ENCODE results near the gene RFX5. TPM values are rescaled to one million over a fixed set of nuclear protein-coding genes. Genes with fewer than 3 reads are reported as not detected.

The RFX5 gene
- total and polyA plus RNA-seq, 4 donors, result 5.2 to 17.5 (median 11.1) TPM

DNA sequence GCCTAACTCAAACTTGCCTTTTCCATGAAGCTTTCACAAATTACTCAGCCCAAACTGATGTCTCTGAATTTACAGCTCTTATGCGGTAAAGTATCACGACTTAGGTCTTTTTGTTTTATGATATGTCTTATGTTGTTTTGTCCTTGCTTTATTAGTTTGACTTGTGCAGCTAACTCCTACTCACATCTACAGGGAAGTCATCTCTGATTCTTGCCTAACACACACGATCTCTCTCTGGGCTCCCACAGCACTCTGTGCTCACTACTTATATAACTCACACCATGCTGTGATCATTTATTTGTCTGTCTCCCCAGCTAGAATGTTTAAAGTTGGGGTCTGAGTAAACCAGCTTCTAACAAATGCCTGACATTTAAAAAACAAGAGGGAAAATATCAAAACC, 10.5 kb downstream of the RFX5 start:
- no peak for DNase-seq (ENCODE audit: low spot score)
- no peaks in the 10 kb centered on the region for H3K36me3 ChIP-seq (ENCODE audit: control insufficient read depth in 4 of 4, insufficient read depth in 3 of 4, low read depth in 1 of 4, low read length in 3 of 4)
- H3K4me1 ChIP-seq (ENCODE audit: control insufficient read depth in 4 of 4, insufficient read depth in 4 of 4, low read length in 3 of 4), result peaks cover 0 to 3% (median 0%) of the 10 kb centered on the region in 4 donors
- no peak overlapping the region for H3K4me3 ChIP-seq (ENCODE audit: low read depth in 1 of 3, low read length in 3 of 3)
- H3K27me3 ChIP-seq (ENCODE audit: control insufficient read depth in 4 of 4, insufficient read depth in 4 of 4, low read length in 3 of 4), result no peaks in the 10 kb centered on the region
- 93% methylated on average over 3 of the region's 3 CpGs for WGBS
- H3K9ac ChIP-seq (ENCODE audit: low read depth in 1 of 2, low read length in 2 of 2), result no peak overlapping the region
- no peak for TF ChIP-seq SP1 (IDR thresholded peaks at IDR 0.05)
- no peak for TF ChIP-seq TAF1 (conservative IDR thresholded peaks at IDR 0.05)
- no peak for TF ChIP-seq FOXA1 (IDR thresholded peaks at IDR 0.05)
- no peak for TF ChIP-seq YY1 (IDR thresholded peaks at IDR 0.05)
- TF ChIP-seq, protein P1, sequence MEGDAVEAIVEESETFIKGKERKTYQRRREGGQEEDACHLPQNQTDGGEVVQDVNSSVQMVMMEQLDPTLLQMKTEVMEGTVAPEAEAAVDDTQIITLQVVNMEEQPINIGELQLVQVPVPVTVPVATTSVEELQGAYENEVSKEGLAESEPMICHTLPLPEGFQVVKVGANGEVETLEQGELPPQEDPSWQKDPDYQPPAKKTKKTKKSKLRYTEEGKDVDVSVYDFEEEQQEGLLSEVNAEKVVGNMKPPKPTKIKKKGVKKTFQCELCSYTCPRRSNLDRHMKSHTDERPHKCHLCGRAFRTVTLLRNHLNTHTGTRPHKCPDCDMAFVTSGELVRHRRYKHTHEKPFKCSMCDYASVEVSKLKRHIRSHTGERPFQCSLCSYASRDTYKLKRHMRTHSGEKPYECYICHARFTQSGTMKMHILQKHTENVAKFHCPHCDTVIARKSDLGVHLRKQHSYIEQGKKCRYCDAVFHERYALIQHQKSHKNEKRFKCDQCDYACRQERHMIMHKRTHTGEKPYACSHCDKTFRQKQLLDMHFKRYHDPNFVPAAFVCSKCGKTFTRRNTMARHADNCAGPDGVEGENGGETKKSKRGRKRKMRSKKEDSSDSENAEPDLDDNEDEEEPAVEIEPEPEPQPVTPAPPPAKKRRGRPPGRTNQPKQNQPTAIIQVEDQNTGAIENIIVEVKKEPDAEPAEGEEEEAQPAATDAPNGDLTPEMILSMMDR (IDR thresholded peaks at IDR 0.05; ENCODE audit: low read depth, low read length, missing input control), result no peak
- TF ChIP-seq REST (IDR thresholded peaks at IDR 0.05), result no peak
- TF ChIP-seq FOXA2 (IDR thresholded peaks at IDR 0.05), result no peak
- TF ChIP-seq NR2F2 (IDR thresholded peaks at IDR 0.05), result no peak
- TF ChIP-seq, protein P2, sequence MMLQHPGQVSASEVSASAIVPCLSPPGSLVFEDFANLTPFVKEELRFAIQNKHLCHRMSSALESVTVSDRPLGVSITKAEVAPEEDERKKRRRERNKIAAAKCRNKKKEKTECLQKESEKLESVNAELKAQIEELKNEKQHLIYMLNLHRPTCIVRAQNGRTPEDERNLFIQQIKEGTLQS (IDR thresholded peaks at IDR 0.05), result no peak
- TF ChIP-seq ZBTB33 (IDR thresholded peaks at IDR 0.05), result no peak
- TF ChIP-seq EGR1 (IDR thresholded peaks at IDR 0.05; ENCODE audit: low read depth in 2 of 2), result no peak
- no peak for TF ChIP-seq RXRA (IDR thresholded peaks at IDR 0.05)
- TF ChIP-seq RAD21 (IDR thresholded peaks at IDR 0.05), result no peak
- no peak for TF ChIP-seq JUND (IDR thresholded peaks at IDR 0.05)
- no peak overlapping the region for H3K27ac ChIP-seq (ENCODE audit: low read depth in 1 of 2, low read length in 2 of 2)
- no peaks in the 10 kb centered on the region for H3K9me3 ChIP-seq (ENCODE audit: control insufficient read depth in 4 of 4, low read length in 3 of 4)

GRCh38 chr1:151334822-151335221, 12.2 kb downstream of the RFX5 start:
- no peak for DNase-seq (ENCODE audit: low spot score)
- Histone ChIP-seq H3K4me3 (ENCODE audit: low read depth in 1 of 3, low read length in 3 of 3) (no peak overlapping the region), H3K27me3 (ENCODE audit: control insufficient read depth in 4 of 4, insufficient read depth in 4 of 4, low read length in 3 of 4) (no peaks in the 10 kb centered on the region), H3K9me3 (ENCODE audit: control insufficient read depth in 4 of 4, low read length in 3 of 4) (no peaks in the 10 kb centered on the region), H3K27ac (ENCODE audit: low read depth in 1 of 2, low read length in 2 of 2) (no peak overlapping the region), H3K9ac (ENCODE audit: low read depth in 1 of 2, low read length in 2 of 2) (no peak overlapping the region), H3K36me3 (ENCODE audit: control insufficient read depth in 4 of 4, insufficient read depth in 3 of 4, low read depth in 1 of 4, low read length in 3 of 4) (no peaks in the 10 kb centered on the region), H3K4me1 (ENCODE audit: control insufficient read depth in 4 of 4, insufficient read depth in 4 of 4, low read length in 3 of 4) (no peaks in the 10 kb centered on the region)
- 88% methylated on average over 5 of the region's 5 CpGs for WGBS
- TF ChIP-seq, protein P2 (IDR thresholded peaks at IDR 0.05), result no peak
- TF ChIP-seq, protein P1 (IDR thresholded peaks at IDR 0.05; ENCODE audit: low read depth, low read length, missing input control), result no peak
- TF ChIP-seq HNF4A (conservative IDR thresholded peaks at IDR 0.05) (no peak), RAD21 (IDR thresholded peaks at IDR 0.05) (no peak), EGR1 (IDR thresholded peaks at IDR 0.05; ENCODE audit: low read depth in 2 of 2) (no peak), TAF1 (conservative IDR thresholded peaks at IDR 0.05) (no peak), REST (IDR thresholded peaks at IDR 0.05) (no peak), ZBTB33 (IDR thresholded peaks at IDR 0.05) (no peak), SP1 (IDR thresholded peaks at IDR 0.05) (no peak)

Measured in liver (tissue), 9 donors.